HFF-Myc (cell line): ENCODE data around the gene TMEM151A.
"Not testable (repeated sequence)": the region's sequence is repeated elsewhere in the genome, so short reads cannot be mapped to it uniquely, and the experiment has no call there.

ENCODE experiments used
- DNase-seq: peaks from one replicate; pipeline ENCODE4 v3.0.0-alpha.2; 2011; ENCODE audit warnings: low read depth; ENCODE audit errors: extremely low read depth
- H3K4me3 ChIP-seq: replicated peaks from 2 replicates; pipeline ENCODE4 v1.5.1; 2011; ENCODE audit warnings: low read depth, mild to moderate bottlenecking, control low read depth, low read length
- CTCF ChIP-seq: IDR thresholded peaks from 2 replicates; pipeline ENCODE4 v1.5.1; 2012; ENCODE audit warnings: mild to moderate bottlenecking, low read depth, low read length, control low read depth; ENCODE audit errors: missing control alignments

Gene TMEM151A

GRCh38 chr11:66272596-66272995, 19.1 kb upstream of the TMEM151A start:
- DNase-seq: no peak
- no peak for TF ChIP-seq CTCF
- H3K4me3 ChIP-seq: no peak overlapping the region

- TF ChIP-seq CTCF: no peak
- no peak for DNase-seq
- no peak overlapping the region for H3K4me3 ChIP-seq
Observed at GRCh38 chr11:66274219-66274618, 17.5 kb upstream of the TMEM151A start.

GRCh38 chr11:66275396-66275795, 16.3 kb upstream of the TMEM151A start:
- no peak overlapping the region for H3K4me3 ChIP-seq
- DNase-seq: no peak
- no peak for TF ChIP-seq CTCF

- no peak for DNase-seq
- no peak for TF ChIP-seq CTCF
- no peak overlapping the region for H3K4me3 ChIP-seq
Observed at GRCh38 chr11:66275984-66276612, 15.6 kb upstream of the TMEM151A start.

- not testable (repeated sequence) for DNase-seq, H3K4me3 ChIP-seq
Observed at GRCh38 chr11:66276619-66277018, 15.1 kb upstream of the TMEM151A start.

- H3K4me3 ChIP-seq, DNase-seq: not testable (repeated sequence)
Observed at GRCh38 chr11:66277064-66277463, 14.6 kb upstream of the TMEM151A start.

- no peak for DNase-seq
- H3K4me3 ChIP-seq: no peak within 1 kb of the TSS
- TF ChIP-seq CTCF: no peak
Observed at GRCh38 chr11:66277471-66278362, 14.0 kb upstream of the TMEM151A start, which contains the start of gene CNIH2. CNIH2 (plus strand) TSS chr11:66278175; CDS start chr11:66278457, 282 bp downstream.
